PC-3 (cell line): ENCODE measurements around the gene BAIAP2L2. TPM values are rescaled to one million over a fixed set of nuclear protein-coding genes. Genes with fewer than 3 reads are reported as not detected.

Experiments used
- ATAC-seq: fragments of 200-7000 bp; cut with Tn5 transposase; 2 replicates; pipeline ENCODE4 v1.9.1; 2020; ENCODE audit warnings: mild to moderate bottlenecking, moderate library complexity
- BruUV-seq: library from RNA; stranded (reverse); fragments of 400-500 nt; replicated peaks from 2 replicates; lab custom pipeline; 2021; lab: Mats Ljungman, UMichigan
- CTCF ChIA-PET: fragments of 300-600 bp; sonication (Branson Sonifier 250); formaldehyde crosslinking; loops from one replicate; lab custom pipeline; 2022; ENCODE audit warnings: antibody characterized with exemption; lab: Charles Lee
- POLR2A ChIA-PET: fragments of 300-600 bp; sonication (Branson Sonifier 250); formaldehyde crosslinking; loops from one replicate; lab custom pipeline; 2022; ENCODE audit warnings: antibody characterized with exemption; ENCODE audit not compliant: unreplicated experiment; lab: Charles Lee
- DNase-seq: peaks from one replicate; pipeline ENCODE4 v3.0.0-alpha.2; 2015
- H2AFZ ChIP-seq: fragments of 300-600 bp; sonication (generic); 2 replicates; pipeline ENCODE4 v1.6.0; 2016; ENCODE audit warnings: antibody characterized with exemption, low read length
- H3F3A ChIP-seq: fragments of 300-600 bp; sonication (generic); one replicate; pipeline ENCODE4 v1.6.0; 2017; ENCODE audit warnings: antibody characterized with exemption, low read length, control low read depth, mild to moderate bottlenecking; ENCODE audit not compliant: unreplicated experiment
- H3K27ac ChIP-seq: fragments of 300-600 bp; sonication (generic); 2 replicates; pipeline ENCODE4 v1.5.1; 2016; ENCODE audit warnings: mild to moderate bottlenecking, low read length
- H3K27me3 ChIP-seq: fragments of 300-600 bp; sonication (generic); 2 replicates; pipeline ENCODE4 v1.6.1; 2016; ENCODE audit warnings: low read length, mixed read lengths
- H3K36me3 ChIP-seq: fragments of 300-600 bp; sonication (generic); 2 replicates; pipeline ENCODE4 v1.6.1; 2016; ENCODE audit warnings: low read depth, mixed run types, low read length, mixed read lengths
- H3K4me1 ChIP-seq: fragments of 300-600 bp; sonication (generic); 2 replicates; pipeline ENCODE4 v1.5.1; 2016; ENCODE audit warnings: low read length; ENCODE audit not compliant: insufficient read depth
- H3K4me2 ChIP-seq: fragments of 300-600 bp; sonication (generic); 2 replicates; pipeline ENCODE4 v1.6.0; 2016; ENCODE audit warnings: low read length
- H3K4me3 ChIP-seq: fragments of 300-600 bp; sonication (generic); 2 replicates; pipeline ENCODE4 v1.5.1; 2016; ENCODE audit warnings: mild to moderate bottlenecking, low read length, mixed read lengths
- H3K79me2 ChIP-seq: fragments of 300-600 bp; sonication (generic); 2 replicates; pipeline ENCODE4 v1.6.1; 2017; ENCODE audit warnings: low read length, mixed read lengths
- H3K9ac ChIP-seq: fragments of 300-600 bp; sonication (generic); 2 replicates; pipeline ENCODE4 v1.6.0; 2016; ENCODE audit warnings: mild to moderate bottlenecking, low read length
- H3K9me2 ChIP-seq: fragments of 300-600 bp; sonication (generic); replicated peaks from 2 replicates; pipeline ENCODE4 v1.6.1; 2016; ENCODE audit warnings: mixed run types, low read length, mixed read lengths
- H3K9me3 ChIP-seq: fragments of 300-600 bp; sonication (generic); 2 replicates; pipeline ENCODE4 v1.6.1; 2016; ENCODE audit warnings: low read length, mixed read lengths
- H4K20me1 ChIP-seq: fragments of 300-600 bp; sonication (generic); 2 replicates; pipeline ENCODE4 v1.6.1; 2016; ENCODE audit warnings: low read length, mixed read lengths
- EZH2 ChIP-seq: fragments of 300-600 bp; sonication (generic); IDR thresholded peaks from one replicate; pipeline ENCODE4 v1.6.1; 2017; ENCODE audit warnings: antibody characterized with exemption, mild to moderate bottlenecking, low read length; ENCODE audit not compliant: unreplicated experiment
- EZH2phosphoT487 ChIP-seq: fragments of 300-600 bp; sonication (generic); IDR thresholded peaks from 2 replicates; pipeline ENCODE4 v1.6.1; 2018; ENCODE audit warnings: mild to moderate bottlenecking, antibody characterized with exemption, low read length, borderline replicate concordance
- intact Hi-C: fragments of 100-400 bp; cut with micrococcal nuclease; formaldehyde crosslinking; loops from 2 replicates; pipeline ENCODE4 v1.9.0; 2023
- total RNA-seq: library from RNA; depleted of rRNA; stranded (reverse); fragments of >200 nt; gene quantifications from 2 replicates; pipeline ENCODE4 v1.2.3, GENCODE V29; 2014
- TF ChIP-seq, protein P1 (sequence below): fragments of 300-600 bp; sonication (generic); conservative IDR thresholded peaks from 2 replicates; pipeline ENCODE4 v1.5.1; 2017; ENCODE audit warnings: antibody characterized with exemption, low read depth, mild to moderate bottlenecking, low read length

BAIAP2L2 gene
- total RNA-seq, 1 experiment from 2014 or later: 0.80 TPM

DNA sequence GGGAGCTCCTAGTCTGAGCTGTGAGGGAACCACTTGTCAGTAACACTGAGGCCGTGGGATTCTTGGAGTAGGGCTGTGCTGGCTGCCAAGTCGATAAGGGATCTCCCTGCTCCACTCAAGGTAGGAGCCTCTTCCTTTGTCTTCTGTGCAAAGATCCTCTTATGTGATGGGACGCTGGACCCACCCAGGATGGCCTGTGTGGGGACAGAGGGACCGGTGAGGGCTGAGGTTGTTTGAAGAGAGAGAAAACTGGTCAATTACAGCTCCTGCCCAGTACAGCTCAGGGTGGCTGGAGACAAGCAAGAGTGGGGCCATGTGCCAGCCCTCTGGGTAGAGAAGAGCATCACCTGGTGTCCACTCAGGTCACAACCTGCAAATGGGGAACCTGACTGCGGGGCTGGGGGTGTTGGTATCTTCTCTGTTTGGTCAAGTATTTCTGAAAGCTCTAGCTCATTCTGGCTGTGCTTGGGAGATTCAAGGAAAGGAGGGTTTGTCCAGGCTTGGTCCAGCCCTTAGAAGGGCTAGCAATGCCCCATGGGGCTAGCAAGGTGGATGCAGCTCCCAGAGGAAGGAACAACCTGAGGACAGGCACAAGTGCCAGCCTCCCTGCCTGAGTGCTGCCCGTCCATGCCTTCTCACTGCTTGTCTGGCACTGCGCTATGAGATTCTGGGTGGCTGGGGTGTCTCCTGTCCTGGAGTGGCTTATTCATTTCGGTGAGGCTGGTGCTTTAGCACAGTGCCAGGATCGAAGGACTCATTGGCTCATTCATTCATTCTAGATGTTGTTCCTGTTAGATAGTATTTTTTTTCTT lies 27.6 kb upstream of the BAIAP2L2 start:
- BruUV-seq: no TSS peak
- TF ChIP-seq, protein P1, sequence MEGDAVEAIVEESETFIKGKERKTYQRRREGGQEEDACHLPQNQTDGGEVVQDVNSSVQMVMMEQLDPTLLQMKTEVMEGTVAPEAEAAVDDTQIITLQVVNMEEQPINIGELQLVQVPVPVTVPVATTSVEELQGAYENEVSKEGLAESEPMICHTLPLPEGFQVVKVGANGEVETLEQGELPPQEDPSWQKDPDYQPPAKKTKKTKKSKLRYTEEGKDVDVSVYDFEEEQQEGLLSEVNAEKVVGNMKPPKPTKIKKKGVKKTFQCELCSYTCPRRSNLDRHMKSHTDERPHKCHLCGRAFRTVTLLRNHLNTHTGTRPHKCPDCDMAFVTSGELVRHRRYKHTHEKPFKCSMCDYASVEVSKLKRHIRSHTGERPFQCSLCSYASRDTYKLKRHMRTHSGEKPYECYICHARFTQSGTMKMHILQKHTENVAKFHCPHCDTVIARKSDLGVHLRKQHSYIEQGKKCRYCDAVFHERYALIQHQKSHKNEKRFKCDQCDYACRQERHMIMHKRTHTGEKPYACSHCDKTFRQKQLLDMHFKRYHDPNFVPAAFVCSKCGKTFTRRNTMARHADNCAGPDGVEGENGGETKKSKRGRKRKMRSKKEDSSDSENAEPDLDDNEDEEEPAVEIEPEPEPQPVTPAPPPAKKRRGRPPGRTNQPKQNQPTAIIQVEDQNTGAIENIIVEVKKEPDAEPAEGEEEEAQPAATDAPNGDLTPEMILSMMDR: no peak
- TF ChIP-seq EZH2phosphoT487 (no peak), EZH2 (no peak)
- Histone ChIP-seq H3K79me2 (no peaks in the 10 kb centered on the region), H3K9ac (no peak overlapping the region), H3K9me2 (no peaks in the 10 kb centered on the region), H3K27me3 (no peaks in the 10 kb centered on the region), H3F3A (no peaks in the 10 kb centered on the region), H2AFZ (no peak overlapping the region), H4K20me1 (no peaks in the 10 kb centered on the region), H3K4me1 (peaks cover 20% of the 10 kb centered on the region), H3K9me3 (no peaks in the 10 kb centered on the region), H3K36me3 (no peaks in the 10 kb centered on the region), H3K27ac (no peak overlapping the region), H3K4me2 (no peak overlapping the region), H3K4me3 (no peak overlapping the region)
- ChIA-PET CTCF (no interaction called here), POLR2A (no interaction called here)
- intact Hi-C loops: no loop called here
- DNase-seq: no peak
- ATAC-seq: no peak

DNA sequence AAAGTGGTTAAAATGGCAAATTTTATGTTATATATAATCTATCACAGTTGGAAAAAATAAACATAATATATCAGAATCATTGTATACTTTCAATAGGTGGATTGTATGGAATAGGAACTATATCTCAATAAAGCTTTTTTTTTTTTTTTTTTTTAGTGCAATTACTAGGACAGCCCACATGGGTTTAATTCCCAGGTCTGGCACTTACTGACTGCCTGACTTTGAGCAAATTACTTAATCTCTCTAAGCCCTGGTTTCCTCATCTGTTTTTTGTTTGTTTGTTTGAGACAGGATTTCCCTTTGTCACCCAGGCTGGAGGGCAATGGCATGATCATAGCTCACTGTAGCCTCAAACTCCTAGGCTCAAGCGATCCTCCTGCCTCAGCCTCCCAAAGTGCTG lies 26.1 kb upstream of the BAIAP2L2 start:
- no peaks in the 10 kb centered on the region for H3K79me2 ChIP-seq
- H4K20me1 ChIP-seq: no peaks in the 10 kb centered on the region
- DNase-seq (no peak), ATAC-seq (no peak)
- no peaks in the 10 kb centered on the region for H3K9me2 ChIP-seq
- H3K27me3 ChIP-seq: no peaks in the 10 kb centered on the region
- H3K9ac ChIP-seq: no peak overlapping the region
- no peak overlapping the region for H2AFZ ChIP-seq
- intact Hi-C loops: no loop called here
- no peak overlapping the region for H3K4me2 ChIP-seq
- no peak overlapping the region for H3K4me3 ChIP-seq
- no peak overlapping the region for H3K27ac ChIP-seq
- BruUV-seq: no TSS peak
- no peak for TF ChIP-seq EZH2phosphoT487
- TF ChIP-seq, protein P1: no peak
- TF ChIP-seq EZH2: no peak
- peaks cover 16% of the 10 kb centered on the region for H3K4me1 ChIP-seq
- CTCF ChIA-PET: no interaction called here
- no peaks in the 10 kb centered on the region for H3K9me3 ChIP-seq
- H3F3A ChIP-seq: no peaks in the 10 kb centered on the region
- POLR2A ChIA-PET: no interaction called here
- no peaks in the 10 kb centered on the region for H3K36me3 ChIP-seq

DNA sequence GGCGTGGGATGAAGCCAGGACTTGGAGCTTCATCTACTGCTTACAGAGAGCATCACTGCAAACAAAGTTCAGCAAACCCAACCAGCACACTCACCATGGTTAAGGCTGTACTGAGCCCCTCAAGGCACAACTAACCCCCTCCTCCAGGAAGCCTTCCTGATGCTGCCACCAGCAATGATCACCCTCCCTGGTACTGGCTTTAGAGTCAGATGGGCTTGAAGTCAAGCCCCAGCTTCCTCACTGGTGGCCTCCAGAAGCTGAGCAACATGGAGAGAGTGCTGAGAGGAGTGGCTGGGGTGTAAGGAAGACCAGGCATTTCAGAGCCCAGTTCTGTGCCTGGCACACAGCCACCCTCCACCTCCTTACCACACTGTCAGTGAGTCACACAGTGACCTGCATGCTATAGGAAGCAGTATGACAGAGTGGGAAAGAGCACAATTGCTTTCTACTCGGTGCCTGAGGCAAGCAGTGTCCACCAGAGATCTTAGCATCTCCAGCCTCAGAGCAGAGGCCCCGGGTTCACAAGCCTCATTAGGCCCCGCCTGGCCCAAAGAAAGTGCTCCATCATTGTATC lies 24.7 kb upstream of the BAIAP2L2 start:
- TF ChIP-seq EZH2: no peak
- TF ChIP-seq, protein P1: no peak
- no peak for TF ChIP-seq EZH2phosphoT487
- intact Hi-C loops: no loop called here
- Histone ChIP-seq H3K27me3 (no peaks in the 10 kb centered on the region), H3K4me2 (peak overlapping the region; percentile 39; the same call in 1 of the 2 replicates), H3K9ac (peak overlapping the region; percentile 44; the same call in 1 of the 2 replicates), H3K27ac (peak overlapping the region; percentile 78), H3K36me3 (no peaks in the 10 kb centered on the region), H3K9me3 (no peaks in the 10 kb centered on the region), H4K20me1 (no peaks in the 10 kb centered on the region), H3K4me1 (peaks cover 16% of the 10 kb centered on the region), H3K9me2 (no peaks in the 10 kb centered on the region), H3K4me3 (no peak overlapping the region), H3K79me2 (no peaks in the 10 kb centered on the region), H3F3A (no peaks in the 10 kb centered on the region), H2AFZ (no peak overlapping the region)
- no TSS peak for BruUV-seq
- ATAC-seq (peak; percentile 96), DNase-seq (peak; percentile 88)
- ChIA-PET CTCF (no interaction called here), POLR2A (no interaction called here)
